HCT116 (cell line): ENCODE measurements around the gene GPS1. TPM values are rescaled to one million over a fixed set of nuclear protein-coding genes. Genes with fewer than 3 reads are reported as not detected.

ENCODE experiments used
- ATAC-seq: fragments of 200-7000 bp; cut with Tn5 transposase; 2 replicates; pipeline ENCODE4 v1.9.1; 2020; ENCODE audit warnings: mild to moderate bottlenecking, moderate library complexity
- BruUV-seq: library from RNA; stranded (reverse); fragments of 400-500 nt; replicated peaks from 2 replicates; lab custom pipeline; 2021; lab: Mats Ljungman, UMichigan
- CTCF ChIA-PET: fragments of 300-600 bp; sonication (Branson Sonifier 250); formaldehyde crosslinking; loops from one replicate; lab custom pipeline; 2021; ENCODE audit warnings: antibody characterized with exemption; lab: Charles Lee
- POLR2A ChIA-PET: fragments of 300-600, 350-600 bp; sonication (Branson Sonifier 250); formaldehyde crosslinking; loops from one replicate; lab custom pipeline; 2021; ENCODE audit warnings: antibody characterized with exemption; lab: Charles Lee
- RAD21 ChIA-PET, 2 experiments: fragments of 300-600 bp; sonication (Branson Sonifier 250); formaldehyde crosslinking; loops; one replicate each; lab custom pipeline; 2023; ENCODE audit warnings: low total read pairs in 2 of 2; ENCODE audit not compliant: uncharacterized antibody in 2 of 2, unreplicated experiment in 2 of 2, low non-redundant PET in 1 of 2; lab: Charles Lee
- DNase-seq: peaks from one replicate; pipeline ENCODE4 v3.0.0-alpha.2; 2010; ENCODE audit warnings: low read depth, low spot score
- H2AFZ ChIP-seq: fragments of 200-600 bp; shearing (Covaris generic), sonication (generic); 2 replicates; pipeline ENCODE4 v1.6.1; 2017; ENCODE audit warnings: low read depth, mixed run types, mixed read lengths, antibody characterized with exemption, low read length; ENCODE audit not compliant: poor library complexity, severe bottlenecking
- H3K27ac ChIP-seq: 2 replicates; pipeline ENCODE4 v1.5.1; 2012; ENCODE audit warnings: low read depth, low read length
- H3K27me3 ChIP-seq: fragments of 200-600 bp; sonication (generic); 2 replicates; pipeline ENCODE4 v1.6.1; 2016; ENCODE audit warnings: mixed run types, low read length, mixed read lengths; ENCODE audit not compliant: insufficient read depth
- H3K36me3 ChIP-seq, 2 experiments: fragments of 200-500 bp in 1 of 2; fragments of 200-600 bp in 1 of 2; sonication (Bioruptor generic) in 1 of 2; sonication (generic) in 1 of 2; 2 replicates each; pipeline versions ENCODE4 v1.5.1 to v1.6.1; 2014 to 2016; ENCODE audit warnings: low read length in 2 of 2, inconsistent platforms in 1 of 2, mixed read lengths in 1 of 2, mixed run types in 1 of 2; ENCODE audit not compliant: insufficient read depth in 2 of 2, control insufficient read depth in 1 of 2
- H3K4me1 ChIP-seq, 2 experiments: fragments of 200-600 bp in 1 of 2; sonication (generic) in 1 of 2; 2 replicates each; pipeline versions ENCODE4 v1.5.1 to v1.6.1; 2012 to 2017; ENCODE audit warnings: low read length in 2 of 2, inconsistent platforms in 1 of 2, mild to moderate bottlenecking in 1 of 2, mixed read lengths in 1 of 2, mixed run types in 1 of 2, moderate library complexity in 1 of 2; ENCODE audit not compliant: insufficient read depth in 2 of 2, control insufficient read depth in 1 of 2
- H3K4me2 ChIP-seq: fragments of 200-600 bp; sonication (generic); 2 replicates; pipeline ENCODE4 v1.6.1; 2017; ENCODE audit warnings: mixed run types, low read length, mixed read lengths
- H3K4me3 ChIP-seq, 2 experiments: fragments of 200-600 bp in 1 of 2; sonication (generic) in 1 of 2; replicated peaks in 1 of 2; 2 replicates each; pipeline ENCODE4 v1.5.1; 2011 to 2016; ENCODE audit warnings: low read length in 2 of 2, control low read depth in 1 of 2, low read depth in 1 of 2, mild to moderate bottlenecking in 1 of 2, mixed read lengths in 1 of 2, mixed run types in 1 of 2
- H3K79me2 ChIP-seq: fragments of 200-600 bp; sonication (generic); 2 replicates; pipeline ENCODE4 v1.6.1; 2017; ENCODE audit warnings: mild to moderate bottlenecking, mixed run types, low read length, moderate library complexity, mixed read lengths; ENCODE audit not compliant: insufficient read depth
- H3K9ac ChIP-seq: fragments of 200-600 bp; sonication (generic); 2 replicates; pipeline ENCODE4 v1.6.1; 2016; ENCODE audit warnings: low read length, mixed read lengths
- H3K9me2 ChIP-seq: fragments of 200-600 bp; sonication (generic), shearing (Covaris generic); 2 replicates; pipeline ENCODE4 v1.6.1; 2017; ENCODE audit warnings: mixed run types, mild to moderate bottlenecking, moderate library complexity; ENCODE audit not compliant: insufficient read depth
- H3K9me3 ChIP-seq, 2 experiments: fragments of 200-500 bp in 1 of 2; fragments of 200-600 bp in 1 of 2; sonication (Bioruptor generic) in 1 of 2; sonication (generic) in 1 of 2; 2 replicates each; pipeline ENCODE4 v1.6.1; 2014 to 2017; ENCODE audit warnings: low read length in 2 of 2, mixed read lengths in 2 of 2, inconsistent platforms in 1 of 2, low read depth in 1 of 2, mild to moderate bottlenecking in 1 of 2, mixed run types in 1 of 2, moderate library complexity in 1 of 2; ENCODE audit not compliant: control insufficient read depth in 1 of 2, insufficient read depth in 1 of 2
- H4K20me1 ChIP-seq: fragments of 200-600 bp; sonication (generic), shearing (Covaris generic); 2 replicates; pipeline ENCODE4 v1.6.1; 2017; ENCODE audit warnings: mixed run types, mild to moderate bottlenecking, moderate library complexity; ENCODE audit not compliant: insufficient read depth
- CBX3 ChIP-seq: IDR thresholded peaks from 2 replicates; pipeline ENCODE4 v1.6.1; 2012; ENCODE audit warnings: low read depth
- CEBPB ChIP-seq: IDR thresholded peaks from 2 replicates; pipeline ENCODE4 v1.6.1; 2012; ENCODE audit warnings: low read depth
- EGR1 ChIP-seq: IDR thresholded peaks from 2 replicates; pipeline ENCODE4 v1.6.1; 2012; ENCODE audit warnings: low read depth
- ELF1 ChIP-seq: IDR thresholded peaks from 2 replicates; pipeline ENCODE4 v1.6.1; 2012; ENCODE audit warnings: low read depth, borderline replicate concordance
- EZH2 ChIP-seq: fragments of 200-600 bp; sonication (generic); IDR thresholded peaks from 2 replicates; pipeline ENCODE4 v1.6.1; 2017; ENCODE audit warnings: antibody characterized with exemption, mixed run types
- EZH2phosphoT487 ChIP-seq: fragments of 200-600 bp; IDR thresholded peaks from 2 replicates; pipeline ENCODE4 v1.6.1; 2018; ENCODE audit warnings: antibody characterized with exemption, borderline replicate concordance
- FOSL1 ChIP-seq: IDR thresholded peaks from 2 replicates; pipeline ENCODE4 v1.6.1; 2012; ENCODE audit warnings: low read depth
- JUND ChIP-seq: IDR thresholded peaks from 2 replicates; pipeline ENCODE4 v1.6.1; 2012
- MAX ChIP-seq: IDR thresholded peaks from 2 replicates; pipeline ENCODE4 v1.6.1; 2012
- SRF ChIP-seq: IDR thresholded peaks from 2 replicates; pipeline ENCODE4 v1.6.1; 2012; ENCODE audit warnings: low read depth
- TCF7L2 ChIP-seq: IDR thresholded peaks from 2 replicates; pipeline ENCODE4 v1.7.0; 2011; ENCODE audit warnings: borderline replicate concordance, inconsistent platforms; ENCODE audit not compliant: insufficient read depth, insufficient read length; ENCODE audit errors: extremely low read depth
- ZNF274 ChIP-seq: fragments of 200-500 bp; sonication (Bioruptor generic); IDR thresholded peaks from 2 replicates; pipeline ENCODE4 v1.6.1; 2014; ENCODE audit warnings: mild to moderate bottlenecking, low read depth, low read length, inconsistent platforms
- intact Hi-C: fragments of 100-400 bp; cut with micrococcal nuclease; formaldehyde crosslinking; loops from 2 replicates; pipeline ENCODE4 v1.10.0; 2022
- total RNA-seq: library from RNA; stranded (reverse); gene quantifications from one replicate; pipeline ENCODE4 v1.2.1, GENCODE V29; 2021; ENCODE audit not compliant: unreplicated experiment
- TF ChIP-seq, protein P1 (sequence below): IDR thresholded peaks from 2 replicates; pipeline ENCODE4 v1.6.1; 2012; ENCODE audit warnings: low read depth
- TF ChIP-seq, protein P2 (sequence below), 3 experiments: fragments of 200-600 bp in 1 of 3; sonication (generic) in 1 of 3; IDR thresholded peaks in 2 of 3; conservative IDR thresholded peaks in 1 of 3; 2 replicates each; pipeline ENCODE4 v1.5.1; 2012 to 2017; ENCODE audit warnings: low read depth in 2 of 3, low read length in 2 of 3, antibody characterized with exemption in 1 of 3, borderline replicate concordance in 1 of 3, control low read depth in 1 of 3, mild to moderate bottlenecking in 1 of 3, mixed read lengths in 1 of 3, mixed run types in 1 of 3, moderate library complexity in 1 of 3; ENCODE audit not compliant: insufficient read depth in 1 of 3
- TF ChIP-seq, protein P3 (sequence below): IDR thresholded peaks from 2 replicates; pipeline ENCODE4 v1.6.1; 2012

Gene GPS1
- total RNA-seq, 1 experiment from 2014 or later = 205 TPM

DNA sequence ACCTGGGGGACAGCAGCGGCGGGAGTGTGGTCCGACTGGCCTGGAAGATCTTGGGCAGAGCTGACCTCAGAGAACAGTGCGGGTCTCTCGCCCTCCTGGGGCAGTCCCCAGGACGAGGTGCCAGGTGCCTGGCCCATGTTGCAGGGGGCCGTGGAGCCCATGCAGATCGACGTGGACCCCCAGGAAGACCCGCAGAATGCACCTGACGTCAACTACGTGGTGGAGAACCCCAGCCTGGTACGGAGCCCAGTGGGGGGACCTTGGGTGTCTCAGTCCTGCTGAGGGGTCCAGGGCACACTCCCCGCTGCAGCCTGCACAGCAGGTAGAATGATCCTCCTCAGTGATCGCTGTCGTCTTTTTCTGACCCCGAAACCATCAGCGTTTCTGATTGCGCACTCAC, 1.4 kb downstream of the GPS1 start:
- no peaks in the 10 kb centered on the region for H3K9me2 ChIP-seq
- H3K27ac ChIP-seq = peak overlapping the region; percentile 81; the same call in 1 of the 2 replicates
- ChIA-PET RAD21 (no interaction called here), POLR2A (no interaction called here), CTCF (no interaction called here)
- peaks cover 41% of the 10 kb centered on the region for H3K79me2 ChIP-seq
- peak overlapping the region; percentile 89 for H3K9ac ChIP-seq
- DNase-seq (no peak), ATAC-seq (no peak)
- H3K4me2 ChIP-seq = peak overlapping the region; percentile 89
- peak overlapping the region; percentile 94 to 99 for H3K4me3 ChIP-seq
- H3K36me3 ChIP-seq = peaks cover 16 to 45% of the 10 kb centered on the region in 2 experiments; a peak in 3 of 4 replicates
- no peaks in the 10 kb centered on the region; the same call in 1 of the 2 replicates for H4K20me1 ChIP-seq
- intact Hi-C loops = no loop called here
- H2AFZ ChIP-seq = no peak overlapping the region
- peaks cover 13 to 34% of the 10 kb centered on the region in 2 experiments; a peak in 3 of 4 replicates for H3K4me1 ChIP-seq
- TF ChIP-seq JUND (no peak), SRF (no peak), ZNF274 (no peak), EZH2 (no peak), EGR1 (no peak), ELF1 (no peak), TCF7L2 (no peak), EZH2phosphoT487 (no peak), CBX3 (no peak), CEBPB (no peak), FOSL1 (no peak), MAX (no peak)
- TF ChIP-seq, protein P1, sequence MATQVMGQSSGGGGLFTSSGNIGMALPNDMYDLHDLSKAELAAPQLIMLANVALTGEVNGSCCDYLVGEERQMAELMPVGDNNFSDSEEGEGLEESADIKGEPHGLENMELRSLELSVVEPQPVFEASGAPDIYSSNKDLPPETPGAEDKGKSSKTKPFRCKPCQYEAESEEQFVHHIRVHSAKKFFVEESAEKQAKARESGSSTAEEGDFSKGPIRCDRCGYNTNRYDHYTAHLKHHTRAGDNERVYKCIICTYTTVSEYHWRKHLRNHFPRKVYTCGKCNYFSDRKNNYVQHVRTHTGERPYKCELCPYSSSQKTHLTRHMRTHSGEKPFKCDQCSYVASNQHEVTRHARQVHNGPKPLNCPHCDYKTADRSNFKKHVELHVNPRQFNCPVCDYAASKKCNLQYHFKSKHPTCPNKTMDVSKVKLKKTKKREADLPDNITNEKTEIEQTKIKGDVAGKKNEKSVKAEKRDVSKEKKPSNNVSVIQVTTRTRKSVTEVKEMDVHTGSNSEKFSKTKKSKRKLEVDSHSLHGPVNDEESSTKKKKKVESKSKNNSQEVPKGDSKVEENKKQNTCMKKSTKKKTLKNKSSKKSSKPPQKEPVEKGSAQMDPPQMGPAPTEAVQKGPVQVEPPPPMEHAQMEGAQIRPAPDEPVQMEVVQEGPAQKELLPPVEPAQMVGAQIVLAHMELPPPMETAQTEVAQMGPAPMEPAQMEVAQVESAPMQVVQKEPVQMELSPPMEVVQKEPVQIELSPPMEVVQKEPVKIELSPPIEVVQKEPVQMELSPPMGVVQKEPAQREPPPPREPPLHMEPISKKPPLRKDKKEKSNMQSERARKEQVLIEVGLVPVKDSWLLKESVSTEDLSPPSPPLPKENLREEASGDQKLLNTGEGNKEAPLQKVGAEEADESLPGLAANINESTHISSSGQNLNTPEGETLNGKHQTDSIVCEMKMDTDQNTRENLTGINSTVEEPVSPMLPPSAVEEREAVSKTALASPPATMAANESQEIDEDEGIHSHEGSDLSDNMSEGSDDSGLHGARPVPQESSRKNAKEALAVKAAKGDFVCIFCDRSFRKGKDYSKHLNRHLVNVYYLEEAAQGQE = no peak
- TF ChIP-seq, protein P2, sequence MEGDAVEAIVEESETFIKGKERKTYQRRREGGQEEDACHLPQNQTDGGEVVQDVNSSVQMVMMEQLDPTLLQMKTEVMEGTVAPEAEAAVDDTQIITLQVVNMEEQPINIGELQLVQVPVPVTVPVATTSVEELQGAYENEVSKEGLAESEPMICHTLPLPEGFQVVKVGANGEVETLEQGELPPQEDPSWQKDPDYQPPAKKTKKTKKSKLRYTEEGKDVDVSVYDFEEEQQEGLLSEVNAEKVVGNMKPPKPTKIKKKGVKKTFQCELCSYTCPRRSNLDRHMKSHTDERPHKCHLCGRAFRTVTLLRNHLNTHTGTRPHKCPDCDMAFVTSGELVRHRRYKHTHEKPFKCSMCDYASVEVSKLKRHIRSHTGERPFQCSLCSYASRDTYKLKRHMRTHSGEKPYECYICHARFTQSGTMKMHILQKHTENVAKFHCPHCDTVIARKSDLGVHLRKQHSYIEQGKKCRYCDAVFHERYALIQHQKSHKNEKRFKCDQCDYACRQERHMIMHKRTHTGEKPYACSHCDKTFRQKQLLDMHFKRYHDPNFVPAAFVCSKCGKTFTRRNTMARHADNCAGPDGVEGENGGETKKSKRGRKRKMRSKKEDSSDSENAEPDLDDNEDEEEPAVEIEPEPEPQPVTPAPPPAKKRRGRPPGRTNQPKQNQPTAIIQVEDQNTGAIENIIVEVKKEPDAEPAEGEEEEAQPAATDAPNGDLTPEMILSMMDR (IDR thresholded peaks at IDR 0.05 in 2 of 3, conservative IDR thresholded peaks at IDR 0.05 in 1 of 3; ENCODE audit: borderline replicate concordance in 1 of 3, insufficient read depth in 1 of 3, low read depth in 2 of 3, low read length in 2 of 3) = no peak
- TF ChIP-seq, protein P3, sequence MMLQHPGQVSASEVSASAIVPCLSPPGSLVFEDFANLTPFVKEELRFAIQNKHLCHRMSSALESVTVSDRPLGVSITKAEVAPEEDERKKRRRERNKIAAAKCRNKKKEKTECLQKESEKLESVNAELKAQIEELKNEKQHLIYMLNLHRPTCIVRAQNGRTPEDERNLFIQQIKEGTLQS = no peak
- BruUV-seq = TSS peak; percentile 31
- H3K27me3 ChIP-seq = no peaks in the 10 kb centered on the region
- H3K9me3 ChIP-seq = no peaks in the 10 kb centered on the region
